Type B pancreatic cell (in vitro differentiated cells): ENCODE data around the gene KRT35. TPM values are rescaled to one million over a fixed set of nuclear protein-coding genes. Genes with fewer than 3 reads are reported as not detected.
A peak's percentile ranks its signal among the peaks of the same experiment; 100 is the strongest.

Source experiments
- DNase-seq: peaks from one replicate; pipeline ENCODE4 v3.0.0; 2021; ENCODE audit warnings: mixed read lengths; ENCODE audit not compliant: unreplicated experiment; ENCODE audit errors: extremely low spot score
- H3K27ac Mint-ChIP-seq: 2 replicates; pipeline ENCODE4 v1.8.0; 2021; ENCODE audit warnings: mild to moderate bottlenecking, mixed read lengths
- H3K27me3 Mint-ChIP-seq: 2 replicates; pipeline ENCODE4 v1.8.0; 2021; ENCODE audit warnings: mixed read lengths
- H3K36me3 Mint-ChIP-seq: 2 replicates; pipeline ENCODE4 v1.8.0; 2021; ENCODE audit warnings: mixed read lengths
- H3K4me1 Mint-ChIP-seq: one replicate; pipeline ENCODE4 v1.8.0; 2021; ENCODE audit warnings: mixed read lengths; ENCODE audit not compliant: unreplicated experiment
- H3K4me3 Mint-ChIP-seq: 2 replicates; pipeline ENCODE4 v1.8.0; 2021; ENCODE audit warnings: mild to moderate bottlenecking, mixed read lengths
- H3K9me3 Mint-ChIP-seq: 2 replicates; pipeline ENCODE4 v1.8.0; 2021; ENCODE audit warnings: mixed read lengths
- total RNA-seq: library from RNA; stranded (reverse); gene quantifications from 2 replicates; pipeline ENCODE4 v1.2.1, GENCODE V29; 2021; ENCODE audit warnings: low replicate concordance
- TF ChIP-seq, protein P1 (sequence below): fragments of 200-600 bp; sonication (generic); conservative IDR thresholded peaks from 2 replicates; pipeline ENCODE4 v1.5.0; 2021; ENCODE audit warnings: antibody characterized with exemption, mild to moderate bottlenecking

KRT35 gene
- total RNA-seq, 1 donor from 2014 or later = not detected

DNA sequence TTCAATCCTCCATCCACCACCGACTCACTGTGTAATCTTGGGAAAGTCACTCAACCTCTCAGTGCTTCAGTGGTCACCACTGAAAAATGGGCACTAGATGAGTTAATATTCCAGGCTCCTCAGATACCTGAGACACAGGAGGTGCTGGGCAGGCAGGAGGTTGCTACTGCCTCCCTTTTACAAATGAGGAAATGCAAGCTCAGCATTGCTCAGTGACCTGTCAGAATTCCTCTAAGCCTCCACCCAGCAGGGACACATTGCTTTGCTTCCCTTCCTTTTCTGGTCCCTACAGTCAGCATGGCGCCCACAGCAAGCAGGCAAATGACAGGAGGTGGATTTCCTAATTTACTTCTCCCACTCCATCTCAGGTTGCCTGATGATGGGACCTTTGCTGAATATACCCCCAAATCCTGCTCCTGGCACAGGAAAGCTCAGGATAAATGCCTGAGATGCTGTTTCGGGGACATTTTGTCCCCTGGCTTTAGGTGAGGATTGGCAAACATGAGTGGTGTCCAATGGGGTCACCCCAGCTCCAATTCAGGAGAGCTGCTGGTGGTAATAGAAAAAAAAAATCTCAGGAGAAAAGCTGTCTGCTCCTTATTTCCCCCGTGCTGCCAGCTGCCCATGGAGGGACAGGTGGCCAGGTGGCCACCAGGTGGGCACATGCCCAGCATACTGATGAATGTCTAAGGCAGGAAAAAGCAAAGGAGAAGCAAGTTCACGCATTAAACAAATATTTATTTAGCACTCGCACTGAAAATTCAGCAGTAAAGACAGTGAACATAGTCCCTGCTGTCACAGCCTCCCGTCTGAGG, 29.5 kb upstream of the KRT35 start:
- peak overlapping the region; percentile 52 for H3K4me3 Mint-ChIP-seq
- H3K36me3 Mint-ChIP-seq = no peaks in the 10 kb centered on the region
- TF ChIP-seq, protein P1, sequence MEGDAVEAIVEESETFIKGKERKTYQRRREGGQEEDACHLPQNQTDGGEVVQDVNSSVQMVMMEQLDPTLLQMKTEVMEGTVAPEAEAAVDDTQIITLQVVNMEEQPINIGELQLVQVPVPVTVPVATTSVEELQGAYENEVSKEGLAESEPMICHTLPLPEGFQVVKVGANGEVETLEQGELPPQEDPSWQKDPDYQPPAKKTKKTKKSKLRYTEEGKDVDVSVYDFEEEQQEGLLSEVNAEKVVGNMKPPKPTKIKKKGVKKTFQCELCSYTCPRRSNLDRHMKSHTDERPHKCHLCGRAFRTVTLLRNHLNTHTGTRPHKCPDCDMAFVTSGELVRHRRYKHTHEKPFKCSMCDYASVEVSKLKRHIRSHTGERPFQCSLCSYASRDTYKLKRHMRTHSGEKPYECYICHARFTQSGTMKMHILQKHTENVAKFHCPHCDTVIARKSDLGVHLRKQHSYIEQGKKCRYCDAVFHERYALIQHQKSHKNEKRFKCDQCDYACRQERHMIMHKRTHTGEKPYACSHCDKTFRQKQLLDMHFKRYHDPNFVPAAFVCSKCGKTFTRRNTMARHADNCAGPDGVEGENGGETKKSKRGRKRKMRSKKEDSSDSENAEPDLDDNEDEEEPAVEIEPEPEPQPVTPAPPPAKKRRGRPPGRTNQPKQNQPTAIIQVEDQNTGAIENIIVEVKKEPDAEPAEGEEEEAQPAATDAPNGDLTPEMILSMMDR = no peak
- H3K27me3 Mint-ChIP-seq = no peaks in the 10 kb centered on the region
- peak overlapping the region; percentile 87 for H3K27ac Mint-ChIP-seq
- no peaks in the 10 kb centered on the region for H3K9me3 Mint-ChIP-seq
- peaks cover 27% of the 10 kb centered on the region for H3K4me1 Mint-ChIP-seq
- no peak for DNase-seq

DNA sequence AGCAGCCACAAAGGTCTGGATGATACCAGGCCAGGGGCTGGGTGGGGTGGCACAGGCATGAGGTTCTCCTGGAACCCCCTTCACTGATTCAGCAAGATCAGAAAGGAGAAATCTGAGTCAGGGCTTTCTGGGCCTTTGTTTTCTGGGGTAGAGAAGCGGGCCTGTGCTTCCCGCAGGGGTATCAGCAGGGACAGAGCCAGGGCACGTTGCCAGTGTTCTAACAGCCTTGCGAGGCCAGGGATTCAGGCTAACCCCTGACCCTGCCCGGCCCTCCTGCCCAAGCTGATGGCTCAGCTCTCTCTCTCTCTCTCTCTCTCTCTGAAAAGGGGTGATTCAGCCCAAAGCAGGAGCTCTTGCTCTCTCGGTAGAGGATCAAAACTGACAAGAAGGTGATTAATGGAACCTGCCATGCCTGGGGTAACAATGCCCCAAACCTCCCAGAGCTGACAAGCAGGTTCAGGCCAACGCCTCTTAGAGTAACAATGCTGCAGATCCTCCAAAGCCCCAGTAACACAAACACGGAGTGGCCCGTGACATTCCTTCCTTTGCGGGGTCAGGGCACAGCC, 26.4 kb upstream of the KRT35 start:
- Mint-ChIP-seq H3K4me3 (peak overlapping the region; percentile 56), H3K27ac (peak overlapping the region; percentile 95), H3K4me1 (peaks cover 28% of the 10 kb centered on the region), H3K9me3 (no peaks in the 10 kb centered on the region), H3K36me3 (no peaks in the 10 kb centered on the region), H3K27me3 (no peaks in the 10 kb centered on the region)
- no peak for DNase-seq
- TF ChIP-seq, protein P1 = no peak

DNA sequence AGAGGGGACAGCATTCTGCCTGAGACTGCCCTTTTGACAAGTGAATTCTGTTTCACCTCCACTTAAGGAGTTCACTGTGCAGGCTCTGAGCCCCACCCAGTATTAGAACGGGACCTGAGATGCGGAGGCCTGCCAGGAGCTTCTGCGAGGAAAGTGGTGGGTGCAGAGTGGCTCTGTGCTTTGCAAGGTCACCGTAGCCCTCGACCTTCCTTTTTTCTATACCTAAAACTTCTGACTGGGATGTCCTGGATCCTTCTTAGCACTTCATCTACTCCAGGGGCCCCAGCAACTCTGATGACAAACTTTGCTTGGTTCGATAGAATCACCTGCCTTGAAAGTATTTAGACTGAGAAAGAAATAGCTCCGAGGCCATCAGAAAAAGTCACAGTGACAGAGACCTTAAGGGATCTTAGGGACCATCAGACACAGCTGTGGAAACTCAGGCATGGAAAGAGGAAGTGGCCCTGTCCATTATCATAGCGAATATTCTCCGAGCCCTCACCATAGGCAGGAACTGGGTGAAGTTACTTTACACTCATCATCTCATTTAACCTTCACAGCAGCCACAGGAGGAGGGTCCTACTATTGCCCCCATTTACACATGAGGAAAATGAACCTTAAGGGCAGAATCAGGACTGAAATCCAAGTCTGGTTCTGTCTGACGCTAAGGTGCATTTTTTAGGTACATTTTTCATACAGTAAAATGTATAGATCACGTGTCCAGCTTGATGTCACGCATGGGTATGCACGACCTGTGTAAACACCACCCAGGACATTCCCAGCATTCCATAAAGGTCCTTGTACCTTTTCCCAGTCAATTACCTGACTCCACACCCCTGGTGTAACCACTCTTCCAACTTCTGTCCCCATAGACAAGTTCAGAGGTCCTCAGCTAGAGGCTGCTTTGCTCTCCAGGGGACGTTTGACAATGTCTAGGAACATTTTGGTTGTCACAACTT, 25.1 kb upstream of the KRT35 start:
- DNase-seq = no peak
- H3K4me1 Mint-ChIP-seq = peaks cover 28% of the 10 kb centered on the region
- no peaks in the 10 kb centered on the region for H3K27me3 Mint-ChIP-seq
- H3K9me3 Mint-ChIP-seq = no peaks in the 10 kb centered on the region
- no peaks in the 10 kb centered on the region for H3K36me3 Mint-ChIP-seq
- peak overlapping the region; percentile 88 for H3K4me3 Mint-ChIP-seq
- TF ChIP-seq, protein P1 = no peak
- peak overlapping the region; percentile 95 for H3K27ac Mint-ChIP-seq

DNA sequence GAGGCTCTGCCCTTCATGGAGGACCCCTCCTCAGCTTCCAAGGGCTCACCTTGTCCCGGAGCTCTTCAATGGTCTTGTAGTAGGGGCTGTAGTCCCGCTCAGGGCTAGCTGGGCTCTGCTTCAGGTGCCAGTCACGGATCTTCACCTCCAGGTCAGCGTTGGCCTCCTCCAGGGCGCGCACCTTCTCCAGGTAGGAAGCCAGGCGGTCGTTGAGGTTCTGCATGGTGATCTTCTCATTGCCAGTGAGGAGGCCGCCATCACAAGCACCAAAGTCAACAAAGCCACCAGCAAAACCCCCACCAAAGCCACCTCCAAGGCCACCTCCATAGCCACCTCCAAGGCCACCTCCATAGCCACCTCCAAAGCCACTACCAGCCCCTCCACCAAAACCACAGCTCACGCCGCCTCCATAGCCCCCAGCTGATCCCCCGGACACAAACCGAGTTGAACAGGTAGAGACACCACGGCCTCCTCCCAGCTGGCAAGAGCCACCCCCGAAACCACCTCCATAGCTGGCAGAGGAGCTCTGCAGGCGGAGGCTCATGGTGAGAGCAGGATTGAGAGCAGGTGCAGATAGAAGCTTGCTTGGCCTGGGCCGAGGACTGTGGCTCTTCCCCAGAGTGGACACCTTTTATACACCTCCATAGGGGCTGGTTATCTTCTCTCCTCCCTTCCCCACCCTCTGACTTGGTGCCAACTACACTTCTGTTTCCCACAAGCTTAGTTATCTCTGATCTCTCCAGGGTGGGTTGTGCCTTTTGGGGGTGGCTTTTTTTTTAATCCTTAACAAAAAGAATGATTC, 24.3 kb upstream of the KRT35 start, which contains the start of gene KRT13:
TSS of gene KRT13 (minus strand) at position 606 of the 802 bp plus-strand sequence. CDS start at position 544, 62 bp downstream.
- Mint-ChIP-seq H3K9me3 (no peaks in the 10 kb centered on the region), H3K4me3 (peak within 1 kb of the TSS; percentile 88), H3K4me1 (peaks cover 26% of the 10 kb centered on the region), H3K36me3 (no peaks in the 10 kb centered on the region), H3K27ac (peak within 1 kb of the TSS; percentile 95), H3K27me3 (no peaks in the 10 kb centered on the region)
- DNase-seq = no peak
- TF ChIP-seq, protein P1 = no peak
